HepG2 (cell line): ENCODE data around the gene ALKBH5. TPM values are rescaled to one million over a fixed set of nuclear protein-coding genes. Genes with fewer than 3 reads are reported as not detected.
A peak's percentile ranks its signal among the peaks of the same experiment; 100 is the strongest.

Experiments used
- HNRNPL ChIP-seq: fragments of 200-400 bp; formaldehyde crosslinking; IDR thresholded peaks from 2 replicates; pipeline ENCODE4 v1.6.1; 2017; ENCODE audit warnings: mild to moderate bottlenecking, low read depth, low read length
- KDM2A ChIP-seq: sonication (generic); formaldehyde crosslinking; IDR thresholded peaks from 2 replicates; pipeline ENCODE4 v1.4.0; 2020; ENCODE audit warnings: low read depth, missing genetic modification reagents, borderline replicate concordance
- MYNN ChIP-seq: sonication (generic); formaldehyde crosslinking; IDR thresholded peaks from 2 replicates; pipeline ENCODE4 v1.4.0; 2020; ENCODE audit warnings: mild to moderate bottlenecking, low read depth, missing genetic modification reagents
- PBX3 ChIP-seq: sonication (generic); formaldehyde crosslinking; IDR thresholded peaks from 2 replicates; pipeline ENCODE4 v1.8.1; 2023; ENCODE audit warnings: missing genetic modification reagents, inconsistent platforms, borderline replicate concordance
- REST ChIP-seq, 2 experiments: IDR thresholded peaks; 2 replicates each; pipeline ENCODE4 v1.6.1; 2011 to 2012; ENCODE audit warnings: low read length in 2 of 2, borderline replicate concordance in 1 of 2, low read depth in 1 of 2, mild to moderate bottlenecking in 1 of 2, moderate library complexity in 1 of 2
- ZMAT5 ChIP-seq: sonication (generic); formaldehyde crosslinking; IDR thresholded peaks from 2 replicates; pipeline ENCODE4 v1.5.0; 2020; ENCODE audit warnings: mild to moderate bottlenecking, low read depth, missing genetic modification reagents, borderline replicate concordance
- ZNF235 ChIP-seq: sonication (generic); formaldehyde crosslinking; IDR thresholded peaks from 2 replicates; pipeline ENCODE4 v1.8.1; 2023; ENCODE audit warnings: mild to moderate bottlenecking, missing genetic modification reagents, borderline replicate concordance
- ZNF44 ChIP-seq: sonication (generic); formaldehyde crosslinking; IDR thresholded peaks from 2 replicates; pipeline ENCODE4 v1.5.1; 2020; ENCODE audit warnings: mild to moderate bottlenecking, missing genetic modification reagents
- ZNF460 ChIP-seq: sonication (generic); formaldehyde crosslinking; IDR thresholded peaks from 2 replicates; pipeline ENCODE4 v1.5.1; 2020; ENCODE audit warnings: missing genetic modification reagents, mild to moderate bottlenecking, borderline replicate concordance
- ZNF580 ChIP-seq: IDR thresholded peaks from 2 replicates; pipeline ENCODE4 v1.6.1; 2016; ENCODE audit warnings: low read depth, borderline replicate concordance
- ZNF687 ChIP-seq: sonication (generic); formaldehyde crosslinking; IDR thresholded peaks from 2 replicates; pipeline ENCODE4 v1.5.1; 2020; ENCODE audit warnings: mild to moderate bottlenecking, missing genetic modification reagents, moderate library complexity
- ZNF770 ChIP-seq: sonication (generic); formaldehyde crosslinking; IDR thresholded peaks from 2 replicates; pipeline ENCODE4 v1.5.0; 2020; ENCODE audit warnings: mild to moderate bottlenecking, missing genetic modification reagents
- polyA plus RNA-seq, 8 experiments: library from polyadenylated mRNA; depleted of rRNA in 3 of 8; stranded (reverse) in 7 of 8; unstranded in 1 of 8; fragments of >200 nt; fragmentation: Illumina TruSeq in 4 of 8; extraction: Trizol in 4 of 8; gene quantifications; 2 replicates each; pipeline versions ENCODE4 v1.2.1 to v1.2.3, GENCODE V29; 2011 to 2016; ENCODE audit warnings: low read depth in 4 of 8, missing spikeins in 1 of 8, mixed read lengths in 1 of 8; ENCODE audit not compliant: insufficient read depth in 1 of 8
- total RNA-seq, 5 experiments: library from RNA; depleted of rRNA; stranded (reverse); fragments of >200 nt; fragmentation: Illumina TruSeq; extraction: Trizol; gene quantifications; 2 replicates each; pipeline ENCODE4 v1.2.3, GENCODE V29; 2016; ENCODE audit warnings: low read depth in 1 of 5
- TF ChIP-seq, protein P1 (sequence below): sonication (generic); formaldehyde crosslinking; IDR thresholded peaks from 2 replicates; pipeline ENCODE4 v1.8.1; 2023; ENCODE audit warnings: missing genetic modification reagents, mild to moderate bottlenecking, borderline replicate concordance

The ALKBH5 gene
- total and polyA plus RNA-seq, 2 of the 13 experiments (the other 11 are each of a cell fraction or from before 2014, with no cell fraction given): 68.9 to 76.9 TPM

GRCh38 chr17:18182110-18182977 is 1.3 kb upstream of the ALKBH5 start (continued):
- TF ChIP-seq REST (IDR thresholded peaks at IDR 0.05; ENCODE audit: borderline replicate concordance in 1 of 2, low read depth in 1 of 2, low read length in 2 of 2) (no peak), KDM2A (no peak), MYNN (CRISPR knock-in tag) (0 out of 2 replicates have a peak, but pooled peaks have one; percentile 66), ZNF235 (CRISPR knock-in tag) (0 out of 2 replicates have a peak, but pooled peaks have one; percentile 16), ZMAT5 (0 out of 2 replicates have a peak, but pooled peaks have one; percentile 56), ZNF44 (CRISPR knock-in tag) (peak; percentile 1; the same call in 1 of the 2 replicates), PBX3 (CRISPR knock-in tag) (peak; percentile 8; the same call in 1 of the 2 replicates), ZNF580 (CRISPR knock-in tag) (0 out of 2 replicates have a peak, but pooled peaks have one; percentile 2), HNRNPL (0 out of 2 replicates have a peak, but pooled peaks have one; percentile 17), ZNF687 (CRISPR knock-in tag) (no peak), ZNF460 (CRISPR knock-in tag) (peak; percentile 57), ZNF770 (peak; percentile 96)
- TF ChIP-seq, protein P1, sequence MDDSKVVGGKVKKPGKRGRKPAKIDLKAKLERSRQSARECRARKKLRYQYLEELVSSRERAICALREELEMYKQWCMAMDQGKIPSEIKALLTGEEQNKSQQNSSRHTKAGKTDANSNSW (CRISPR knock-in tag): no peak
